Osteocyte (in vitro differentiated cells): ENCODE measurements around the gene AKAP10. TPM values are rescaled to one million over a fixed set of nuclear protein-coding genes. Genes with fewer than 3 reads are reported as not detected.

ENCODE experiments used
- DNase-seq: peaks from one replicate; pipeline ENCODE4 v3.0.0; 2021; ENCODE audit warnings: mixed read lengths; ENCODE audit not compliant: unreplicated experiment; ENCODE audit errors: extremely low spot score
- H3K27ac Mint-ChIP-seq: one replicate; pipeline ENCODE4 v1.8.0; 2021; ENCODE audit warnings: mild to moderate bottlenecking, mixed read lengths; ENCODE audit not compliant: unreplicated experiment
- H3K27me3 Mint-ChIP-seq: one replicate; pipeline ENCODE4 v1.8.0; 2021; ENCODE audit warnings: mixed read lengths; ENCODE audit not compliant: unreplicated experiment
- H3K36me3 Mint-ChIP-seq: one replicate; pipeline ENCODE4 v1.8.0; 2021; ENCODE audit warnings: mixed read lengths; ENCODE audit not compliant: unreplicated experiment
- H3K4me1 Mint-ChIP-seq: one replicate; pipeline ENCODE4 v1.8.0; 2021; ENCODE audit warnings: mixed read lengths; ENCODE audit not compliant: unreplicated experiment
- H3K4me3 Mint-ChIP-seq: one replicate; pipeline ENCODE4 v1.8.0; 2021; ENCODE audit warnings: mild to moderate bottlenecking, moderate library complexity, mixed read lengths; ENCODE audit not compliant: unreplicated experiment
- H3K9me3 Mint-ChIP-seq: one replicate; pipeline ENCODE4 v1.8.0; 2021; ENCODE audit warnings: mixed read lengths; ENCODE audit not compliant: unreplicated experiment
- CTCF ChIP-seq: fragments of 200-600 bp; sonication (generic); IDR thresholded peaks from 2 replicates; pipeline ENCODE4 v1.5.0; 2021; ENCODE audit warnings: antibody characterized with exemption, mild to moderate bottlenecking, moderate library complexity
- total RNA-seq: library from RNA; stranded (reverse); gene quantifications from 2 replicates; pipeline ENCODE4 v1.2.1, GENCODE V29; 2021

AKAP10 gene
- total RNA-seq, 1 donor from 2014 or later: 34.4 TPM

GRCh38 chr17:19991252-19991885 lies 13.7 kb upstream of the AKAP10 start:
- Mint-ChIP-seq H3K4me1 (peaks cover 2% of the 10 kb centered on the region), H3K9me3 (no peaks in the 10 kb centered on the region), H3K27ac (no peak overlapping the region), H3K36me3 (no peaks in the 10 kb centered on the region), H3K4me3 (no peak overlapping the region), H3K27me3 (peaks cover 33% of the 10 kb centered on the region)
- DNase-seq: peak; percentile 30
- no peak for TF ChIP-seq CTCF

- no peak for TF ChIP-seq CTCF
- Mint-ChIP-seq H3K4me1 (peaks cover 2% of the 10 kb centered on the region), H3K9me3 (no peaks in the 10 kb centered on the region), H3K27ac (no peak overlapping the region), H3K27me3 (peaks cover 33% of the 10 kb centered on the region), H3K36me3 (no peaks in the 10 kb centered on the region), H3K4me3 (no peak overlapping the region)
- peak; percentile 48 for DNase-seq
Measured at GRCh38 chr17:19987897-19988296, 10.3 kb upstream of the AKAP10 start.

DNA sequence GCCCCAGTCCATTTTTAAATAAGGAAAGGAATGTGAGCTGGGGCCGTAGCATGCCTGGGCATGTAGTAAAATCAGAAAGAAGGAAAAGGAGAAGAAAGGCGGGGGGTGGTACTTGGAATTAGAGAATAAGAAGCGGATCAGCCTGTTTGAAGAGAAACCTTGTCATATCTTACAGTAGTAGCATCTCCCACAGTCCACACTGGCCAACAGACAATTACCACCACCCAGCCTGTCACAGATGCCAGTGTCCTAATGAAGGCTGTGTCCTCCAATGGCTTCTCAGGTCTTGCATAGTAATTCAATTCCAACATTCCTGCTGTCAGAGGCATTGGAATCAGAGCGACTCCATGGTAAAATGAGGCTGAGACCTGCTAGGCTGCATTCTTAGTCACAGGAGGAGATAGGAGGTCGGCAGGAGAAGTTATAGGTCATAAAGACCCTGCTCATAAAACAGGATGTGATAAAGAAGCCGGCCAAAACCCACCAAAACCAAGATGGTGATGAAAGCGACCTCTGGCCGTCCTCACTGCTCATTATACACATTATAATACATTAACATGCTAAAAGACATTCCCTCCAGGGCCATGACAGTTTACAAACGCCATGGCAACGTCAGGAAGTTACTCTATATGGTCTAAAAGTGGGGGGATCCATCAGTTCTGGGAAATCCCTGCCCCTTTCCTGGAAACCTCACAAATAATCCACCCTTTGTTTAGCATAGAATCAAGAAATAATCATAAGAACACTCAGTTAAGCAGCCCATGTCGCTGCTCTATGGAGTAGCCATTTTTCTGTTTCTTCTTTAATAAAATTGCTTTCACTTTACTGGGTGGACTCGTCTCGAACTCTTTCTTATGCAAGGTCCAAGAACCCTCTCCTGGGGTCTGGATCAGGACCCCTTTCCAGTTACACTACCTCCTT lies 9.6 kb upstream of the AKAP10 start:
- TF ChIP-seq CTCF: no peak
- peak; percentile 27 for DNase-seq
- peaks cover 2% of the 10 kb centered on the region for H3K4me1 Mint-ChIP-seq
- no peaks in the 10 kb centered on the region for H3K9me3 Mint-ChIP-seq
- no peaks in the 10 kb centered on the region for H3K36me3 Mint-ChIP-seq
- no peak overlapping the region for H3K27ac Mint-ChIP-seq
- peaks cover 33% of the 10 kb centered on the region for H3K27me3 Mint-ChIP-seq
- H3K4me3 Mint-ChIP-seq: no peak overlapping the region

- Mint-ChIP-seq H3K27ac (no peak overlapping the region), H3K9me3 (no peaks in the 10 kb centered on the region), H3K36me3 (peaks cover 3% of the 10 kb centered on the region), H3K4me3 (no peak overlapping the region), H3K4me1 (peaks cover 26% of the 10 kb centered on the region), H3K27me3 (no peaks in the 10 kb centered on the region)
- TF ChIP-seq CTCF: no peak
- no peak for DNase-seq
Measured at GRCh38 chr17:19979917-19980770, 2.5 kb upstream of the AKAP10 start.
